Measurements from ENCODE around the gene STC2.

The STC2 gene

DNA sequence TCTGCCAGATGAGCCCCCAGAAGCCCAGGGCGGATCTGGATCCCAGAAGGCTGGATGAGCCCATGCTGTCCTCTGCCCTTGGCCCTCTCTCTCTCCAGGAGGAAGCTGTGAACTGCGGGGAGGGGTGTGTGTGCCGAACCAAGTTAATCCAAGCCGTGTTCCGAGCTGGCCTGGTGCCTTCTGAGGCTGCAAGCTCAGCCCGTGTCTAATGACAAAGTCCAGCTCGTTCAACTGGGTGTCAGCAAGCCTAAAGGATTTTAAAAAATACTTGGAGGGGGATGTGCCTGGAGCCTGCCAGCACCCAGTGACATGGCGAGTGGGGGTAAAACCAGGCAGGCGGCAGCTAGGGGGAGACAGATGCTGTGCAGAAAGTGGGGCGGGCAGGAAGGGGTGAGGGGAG, 8.0 kb downstream of the STC2 start:
- Histone ChIP-seq H3K4me3 (ENCODE audit: low read length) (no peak overlapping the region), H3K4me2 (ENCODE audit: low read length) (no peak overlapping the region), H3K27me3 (ENCODE audit: control insufficient read depth, low read length) (peaks cover 10% of the 10 kb centered on the region; the same call in 1 of the 2 replicates), H3F3A (ENCODE audit: control insufficient read depth, insufficient read depth) (no peaks in the 10 kb centered on the region), H3K4me1 (ENCODE audit: control insufficient read depth, low read length) (no peaks in the 10 kb centered on the region), H3K27ac (ENCODE audit: low read depth, low read length) (no peak overlapping the region), H3K79me2 (ENCODE audit: control insufficient read depth, low read length) (no peaks in the 10 kb centered on the region), H3K9me2 (replicated peaks; ENCODE audit: control insufficient read depth, low read length) (no peaks in the 10 kb centered on the region), H3K9me3 (ENCODE audit: control insufficient read depth, insufficient read depth, low read length) (no peaks in the 10 kb centered on the region), H3K36me3 (ENCODE audit: control insufficient read depth, low read length) (no peaks in the 10 kb centered on the region), H4K20me1 (ENCODE audit: control insufficient read depth, insufficient read depth, low read depth, low read length) (no peaks in the 10 kb centered on the region)
- TF ChIP-seq CTCF (IDR thresholded peaks at IDR 0.05; ENCODE audit: low read depth, low read length, poor library complexity, severe bottlenecking) (no peak), EZH2phosphoT487 (IDR thresholded peaks at IDR 0.05; ENCODE audit: borderline replicate concordance, low read length) (no peak)

DNA sequence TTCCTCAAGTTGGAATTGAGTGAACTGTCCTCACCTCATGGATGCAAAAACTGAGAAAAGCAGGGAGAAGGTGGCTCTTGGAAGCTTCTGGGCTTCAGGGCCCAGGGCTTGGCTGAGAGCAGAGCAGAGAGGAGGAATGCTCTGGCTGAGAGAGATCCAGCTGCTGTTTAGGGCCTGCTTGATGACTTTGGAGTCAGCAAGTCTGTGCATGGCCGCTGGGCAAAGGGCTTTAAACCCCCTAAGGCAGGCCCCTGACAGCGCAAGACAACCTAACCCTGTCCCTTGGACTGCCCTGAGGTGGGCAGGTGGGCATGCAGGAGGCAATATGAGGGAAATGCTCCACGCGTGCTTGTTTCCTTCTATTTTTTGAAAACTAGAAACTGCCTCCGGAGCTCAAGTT, 8.6 kb downstream of the STC2 start:
- H4K20me1 ChIP-seq (ENCODE audit: control insufficient read depth, insufficient read depth, low read depth, low read length): no peaks in the 10 kb centered on the region
- no peaks in the 10 kb centered on the region for H3K79me2 ChIP-seq (ENCODE audit: control insufficient read depth, low read length)
- peaks cover 14% of the 10 kb centered on the region for H3K27me3 ChIP-seq (ENCODE audit: control insufficient read depth, low read length)
- TF ChIP-seq CTCF (IDR thresholded peaks at IDR 0.05; ENCODE audit: low read depth, low read length, poor library complexity, severe bottlenecking): no peak
- no peak for TF ChIP-seq EZH2phosphoT487 (IDR thresholded peaks at IDR 0.05; ENCODE audit: borderline replicate concordance, low read length)
- H3K4me3 ChIP-seq (ENCODE audit: low read length): no peak overlapping the region
- H3F3A ChIP-seq (ENCODE audit: control insufficient read depth, insufficient read depth): no peaks in the 10 kb centered on the region
- H3K36me3 ChIP-seq (ENCODE audit: control insufficient read depth, low read length): no peaks in the 10 kb centered on the region
- no peak overlapping the region for H3K4me2 ChIP-seq (ENCODE audit: low read length)
- H3K9me3 ChIP-seq (ENCODE audit: control insufficient read depth, insufficient read depth, low read length): no peaks in the 10 kb centered on the region
- no peak overlapping the region for H3K27ac ChIP-seq (ENCODE audit: low read depth, low read length)
- no peaks in the 10 kb centered on the region for H3K9me2 ChIP-seq (replicated peaks; ENCODE audit: control insufficient read depth, low read length)
- H3K4me1 ChIP-seq (ENCODE audit: control insufficient read depth, low read length): no peaks in the 10 kb centered on the region

DNA sequence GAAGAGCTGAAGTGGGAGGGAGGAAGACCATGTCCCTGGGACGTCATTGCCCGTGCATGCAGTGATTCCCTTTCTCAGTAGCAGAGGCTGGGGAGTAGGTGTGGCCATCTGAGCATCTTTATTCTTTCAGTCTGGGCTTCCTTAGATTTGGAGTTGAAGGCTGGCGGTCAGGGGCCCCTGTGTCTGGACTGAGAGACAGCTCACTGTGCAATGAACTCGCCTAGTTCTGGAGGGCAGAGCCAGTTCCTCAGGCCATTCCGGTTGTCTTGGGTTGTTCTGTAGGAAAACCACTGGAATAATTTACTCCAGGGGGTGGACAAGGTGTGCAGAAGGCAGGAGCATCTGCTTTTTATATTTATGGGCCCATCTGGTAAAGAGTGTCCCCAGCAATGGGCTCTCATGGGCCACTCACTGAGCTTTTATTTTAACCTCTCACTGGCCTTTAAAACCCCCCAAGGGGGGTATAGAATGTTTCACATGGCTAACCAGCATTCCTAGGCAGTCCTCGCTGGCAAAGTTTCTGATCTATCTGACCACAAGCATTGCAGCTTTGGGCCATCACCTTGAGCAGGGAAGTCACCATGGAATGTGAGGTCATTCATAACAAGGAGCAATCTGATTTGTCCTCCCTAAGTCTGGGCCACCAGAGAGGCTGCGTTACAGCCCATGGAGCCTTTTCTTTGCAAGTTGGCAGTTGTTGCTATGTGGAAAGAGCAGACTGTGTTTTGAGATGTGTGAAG, 9.2 kb downstream of the STC2 start:
- Histone ChIP-seq H3K36me3 (ENCODE audit: control insufficient read depth, low read length) (no peaks in the 10 kb centered on the region), H3K79me2 (ENCODE audit: control insufficient read depth, low read length) (no peaks in the 10 kb centered on the region), H3K4me3 (ENCODE audit: low read length) (no peak overlapping the region), H3F3A (ENCODE audit: control insufficient read depth, insufficient read depth) (no peaks in the 10 kb centered on the region), H3K4me2 (ENCODE audit: low read length) (no peak overlapping the region), H3K4me1 (ENCODE audit: control insufficient read depth, low read length) (no peaks in the 10 kb centered on the region), H4K20me1 (ENCODE audit: control insufficient read depth, insufficient read depth, low read depth, low read length) (no peaks in the 10 kb centered on the region), H3K27ac (ENCODE audit: low read depth, low read length) (no peak overlapping the region), H3K9me2 (replicated peaks; ENCODE audit: control insufficient read depth, low read length) (no peaks in the 10 kb centered on the region), H3K27me3 (ENCODE audit: control insufficient read depth, low read length) (peaks cover 16% of the 10 kb centered on the region), H3K9me3 (ENCODE audit: control insufficient read depth, insufficient read depth, low read length) (no peaks in the 10 kb centered on the region)
- TF ChIP-seq CTCF (IDR thresholded peaks at IDR 0.05; ENCODE audit: low read depth, low read length, poor library complexity, severe bottlenecking): no peak
- no peak for TF ChIP-seq EZH2phosphoT487 (IDR thresholded peaks at IDR 0.05; ENCODE audit: borderline replicate concordance, low read length)

All from DOHH2 (cell line).